NCI-H69 (cell line): ENCODE measurements around the gene ERN2.
"Not testable (repeated sequence)": the region's sequence is repeated elsewhere in the genome, so short reads cannot be mapped to it uniquely, and the experiment has no call there.

ENCODE experiments used
- DNase-seq: peaks from one replicate; lab custom pipeline; 2025; lab: John Stamatoyannopoulos, UW

The ERN2 gene

GRCh38 chr16:23722613-23723240, 9.7 kb upstream of the ERN2 start:
- not testable (repeated sequence) for DNase-seq

DNA sequence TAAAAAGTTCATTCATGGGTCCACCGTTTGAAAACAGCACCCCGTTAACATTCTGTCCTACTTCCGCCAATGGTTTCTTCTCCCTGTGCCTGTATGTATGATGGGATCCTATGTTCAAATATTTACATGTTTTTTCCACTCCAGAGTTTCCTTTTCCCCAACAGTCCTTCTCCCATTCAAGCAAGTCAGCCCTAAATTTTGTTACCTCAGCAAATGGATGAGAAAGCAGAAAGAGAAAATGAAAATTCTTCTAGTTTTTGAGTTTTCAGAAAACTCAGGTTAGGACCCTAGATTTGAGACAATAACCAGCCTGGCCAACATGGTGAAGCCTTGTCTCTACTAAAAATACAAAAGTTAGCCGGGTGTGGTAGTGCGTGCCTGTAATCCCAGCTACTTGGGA, 3.5 kb upstream of the ERN2 start:
- no peak for DNase-seq

GRCh38 chr16:23711785-23712184, 1.2 kb downstream of the ERN2 start:
- DNase-seq = peak; percentile 29

- DNase-seq = no peak
These were observed 2.5 kb downstream of the ERN2 start for GRCh38 chr16:23710504-23710903.

GRCh38 chr16:23710008-23710407, 3.0 kb downstream of the ERN2 start:
- no peak for DNase-seq

DNA sequence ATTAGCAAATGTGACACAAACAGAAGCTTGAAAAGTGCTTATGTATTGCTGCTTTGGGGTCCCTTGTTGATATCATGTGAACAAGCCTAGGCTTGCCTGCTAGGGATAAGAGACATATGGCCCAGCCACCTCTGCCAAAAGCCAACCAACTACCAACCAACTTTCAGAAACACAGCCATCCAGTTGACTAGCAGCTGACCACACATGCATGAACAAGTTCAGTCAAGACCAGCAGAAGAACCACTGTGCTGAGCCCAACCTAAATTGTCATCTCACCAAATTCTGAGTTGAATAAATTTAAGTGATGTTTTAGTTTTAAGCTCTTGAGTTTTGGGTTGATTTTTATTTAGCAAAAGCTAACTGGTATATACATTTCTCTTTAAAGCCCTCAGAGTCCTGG, 3.5 kb downstream of the ERN2 start:
- peak; percentile 10 for DNase-seq

GRCh38 chr16:23706439-23706838, 6.6 kb downstream of the ERN2 start:
- no peak for DNase-seq

DNA sequence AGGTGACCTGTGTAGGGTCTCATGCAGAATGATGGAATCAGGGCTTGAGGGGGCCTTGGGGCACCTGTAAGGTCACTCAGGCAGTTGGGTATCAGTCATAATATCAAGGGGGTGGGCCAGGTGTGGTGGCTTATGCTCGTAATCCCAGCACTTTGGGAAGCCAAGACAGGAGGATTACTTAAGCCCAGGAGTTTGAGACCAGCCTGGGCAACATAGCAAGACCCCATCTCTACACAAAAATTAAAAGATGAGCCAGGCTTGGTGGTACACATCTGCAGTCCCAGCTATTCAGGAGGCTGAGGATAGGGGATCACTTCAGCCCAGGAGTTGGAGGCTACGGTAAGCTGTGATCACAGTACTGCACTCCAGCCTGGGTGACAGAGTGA, 7.5 kb downstream of the ERN2 start:
- DNase-seq = no peak

GRCh38 chr16:23704772-23705516, 8.1 kb downstream of the ERN2 start:
- DNase-seq = no peak

DNA sequence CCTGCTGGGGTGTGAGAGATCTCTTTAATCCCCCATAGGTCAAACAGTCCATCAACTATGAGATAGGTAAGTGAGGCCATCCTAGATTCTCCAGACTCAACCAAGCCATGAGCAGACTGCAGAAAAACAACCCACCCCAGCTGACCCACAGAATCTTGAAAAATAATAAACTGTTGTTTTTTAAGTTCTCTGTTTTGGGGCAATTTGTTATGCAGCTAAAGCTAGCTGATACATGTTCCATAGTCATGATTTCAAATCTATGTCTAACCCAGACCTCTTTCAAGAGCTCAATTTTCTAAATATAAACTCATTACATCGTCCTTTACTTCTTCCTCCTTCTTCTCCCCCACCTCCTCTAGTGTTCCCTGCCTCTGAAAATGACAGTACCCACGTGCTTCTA, 10.1 kb downstream of the ERN2 start:
- no peak for DNase-seq

GRCh38 chr16:23701045-23701444, 12.0 kb downstream of the ERN2 start:
- DNase-seq = no peak

DNA sequence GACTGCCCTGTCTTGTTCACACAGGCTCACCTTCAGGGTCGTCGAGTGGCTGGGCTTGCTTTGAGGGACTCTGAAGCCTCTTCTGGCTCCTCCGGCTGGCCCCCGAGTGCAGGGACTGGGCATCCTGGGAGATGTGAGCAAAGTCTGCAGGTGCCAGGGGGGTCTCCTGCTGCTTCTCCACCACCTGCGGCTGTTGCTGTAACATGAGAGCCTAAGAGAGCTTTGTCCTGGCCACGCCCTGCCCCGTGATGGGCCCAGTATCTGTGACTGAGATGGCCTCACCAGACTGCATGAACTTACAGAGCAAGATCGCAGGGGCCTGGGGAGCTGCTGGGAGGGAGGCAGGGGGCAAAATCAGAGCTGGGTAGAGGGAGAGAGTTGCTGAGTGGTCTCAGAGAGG, 12.5 kb downstream of the ERN2 start:
- peak; percentile 75 for DNase-seq

GRCh38 chr16:23700093-23700492, 12.9 kb downstream of the ERN2 start:
- DNase-seq = no peak

DNA sequence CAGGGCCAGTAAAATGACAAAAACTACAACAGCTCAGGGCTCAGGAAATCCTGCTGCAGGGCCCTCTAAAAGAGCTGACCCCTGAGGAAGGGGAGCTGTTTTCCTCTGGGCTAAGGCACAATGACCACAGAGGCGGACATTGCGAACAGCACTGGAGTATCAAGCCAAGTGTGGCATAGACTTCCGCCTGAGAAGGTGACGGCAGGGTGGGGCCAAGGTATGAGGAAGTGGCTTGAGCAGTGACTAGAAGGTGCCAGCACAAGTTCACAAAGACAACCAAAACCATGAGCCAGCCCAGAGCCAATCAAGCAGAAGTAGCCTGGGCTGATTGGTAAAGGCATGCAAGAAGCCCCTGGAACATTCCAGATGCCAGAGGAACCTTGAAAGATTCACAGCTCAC, 13.9 kb downstream of the ERN2 start:
- DNase-seq = no peak

DNA sequence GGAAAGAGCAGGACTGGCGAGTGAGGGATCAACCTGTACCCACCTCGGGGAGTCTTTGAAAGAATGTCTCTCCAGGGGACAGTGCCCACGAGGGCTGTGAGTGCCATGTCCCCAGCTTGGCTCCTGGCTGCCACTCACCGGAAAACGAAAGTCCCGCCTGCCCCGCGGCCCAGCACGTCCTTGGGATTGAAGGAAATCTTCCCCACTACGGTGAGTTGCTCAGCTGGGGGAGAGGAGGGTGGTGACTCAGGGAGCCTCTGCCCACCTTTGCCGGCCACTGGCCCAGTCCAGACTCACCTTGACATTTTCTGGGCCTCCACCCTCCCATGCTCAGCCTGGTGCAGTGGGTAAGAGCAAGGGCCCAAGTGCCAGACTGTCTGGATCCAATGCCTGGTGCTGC, 17.3 kb downstream of the ERN2 start:
- DNase-seq = no peak

- peak; percentile 42 for DNase-seq
These were observed 18.2 kb downstream of the ERN2 start for GRCh38 chr16:23694644-23695373.

GRCh38 chr16:23694265-23694643, 18.8 kb downstream of the ERN2 start:
- no peak for DNase-seq

GRCh38 chr16:23692190-23692837, 20.7 kb downstream of the ERN2 start:
- DNase-seq = no peak

GRCh38 chr16:23691483-23692189, 21.4 kb downstream of the ERN2 start:
- no peak for DNase-seq

DNA sequence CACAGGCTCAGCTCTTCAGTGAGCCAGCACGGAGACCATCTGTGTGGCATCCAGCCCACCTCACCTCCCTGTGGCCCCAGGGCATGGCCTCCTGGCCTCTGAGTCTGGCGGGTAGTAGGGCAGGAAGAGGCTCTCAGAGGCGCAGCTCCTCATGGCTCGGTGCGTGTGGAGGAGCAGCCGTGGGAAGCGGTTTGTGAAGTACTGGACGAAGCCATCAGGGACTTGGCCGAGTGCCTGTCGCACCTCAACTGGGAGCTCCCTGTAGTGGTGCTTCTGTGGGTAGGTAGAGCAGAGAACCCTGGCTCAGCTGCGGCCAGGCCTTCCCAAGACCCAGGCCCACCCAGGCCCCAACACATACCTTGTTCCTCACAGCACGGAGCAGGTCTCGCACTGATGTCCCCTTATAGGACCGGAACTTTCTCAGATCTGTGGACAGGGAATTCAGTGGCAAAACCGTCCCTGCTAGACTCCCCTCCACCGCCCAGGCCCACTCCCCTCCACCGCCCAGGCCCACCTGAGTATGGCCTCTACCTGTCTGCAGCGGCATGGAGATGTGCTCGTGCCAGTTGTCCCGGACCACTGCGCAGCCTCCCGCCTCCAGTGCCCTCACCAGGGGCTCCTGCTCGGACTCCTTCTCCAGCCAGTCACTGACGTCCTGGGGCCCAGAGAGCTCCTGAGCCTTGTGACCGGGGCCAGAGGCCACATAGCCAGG, 22.1 kb downstream of the ERN2 start:
- DNase-seq = no peak

DNA sequence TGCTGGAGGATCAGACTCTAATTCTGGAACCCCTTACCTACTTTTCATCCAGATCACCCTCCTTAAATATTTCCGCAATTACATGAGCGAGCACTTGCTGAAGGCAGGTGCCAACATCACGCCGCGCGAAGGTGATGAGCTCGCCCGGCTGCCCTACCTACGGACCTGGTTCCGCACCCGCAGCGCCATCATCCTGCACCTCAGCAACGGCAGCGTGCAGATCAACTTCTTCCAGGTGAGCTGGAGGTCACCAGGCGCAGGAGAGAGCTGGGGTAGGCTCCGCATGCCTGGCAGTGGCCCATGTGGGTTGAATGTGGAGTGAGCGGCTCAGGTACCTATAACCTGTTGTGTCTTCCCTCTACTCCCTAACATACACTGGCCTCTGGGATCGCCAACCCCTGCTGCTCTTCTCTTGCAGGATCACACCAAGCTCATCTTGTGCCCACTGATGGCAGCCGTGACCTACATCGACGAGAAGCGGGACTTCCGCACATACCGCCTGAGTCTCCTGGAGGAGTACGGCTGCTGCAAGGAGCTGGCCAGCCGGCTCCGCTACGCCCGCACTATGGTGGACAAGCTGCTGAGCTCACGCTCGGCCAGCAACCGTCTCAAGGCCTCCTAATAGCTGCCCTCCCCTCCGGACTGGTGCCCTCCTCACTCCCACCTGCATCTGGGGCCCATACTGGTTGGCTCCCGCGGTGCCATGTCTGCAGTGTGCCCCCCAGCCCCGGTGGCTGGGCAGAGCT, 23.4 kb downstream of the ERN2 start:
- DNase-seq = no peak
